GM18907 (cell line): ENCODE results near the gene CDC25C.

Source experiments
- ATAC-seq: cut with Tn5 transposase; IDR thresholded peaks from one replicate; pipeline ENCODE4 v1.9.1; 2021; ENCODE audit warnings: mild to moderate bottlenecking, moderate library complexity; ENCODE audit not compliant: unreplicated experiment

Gene CDC25C

DNA sequence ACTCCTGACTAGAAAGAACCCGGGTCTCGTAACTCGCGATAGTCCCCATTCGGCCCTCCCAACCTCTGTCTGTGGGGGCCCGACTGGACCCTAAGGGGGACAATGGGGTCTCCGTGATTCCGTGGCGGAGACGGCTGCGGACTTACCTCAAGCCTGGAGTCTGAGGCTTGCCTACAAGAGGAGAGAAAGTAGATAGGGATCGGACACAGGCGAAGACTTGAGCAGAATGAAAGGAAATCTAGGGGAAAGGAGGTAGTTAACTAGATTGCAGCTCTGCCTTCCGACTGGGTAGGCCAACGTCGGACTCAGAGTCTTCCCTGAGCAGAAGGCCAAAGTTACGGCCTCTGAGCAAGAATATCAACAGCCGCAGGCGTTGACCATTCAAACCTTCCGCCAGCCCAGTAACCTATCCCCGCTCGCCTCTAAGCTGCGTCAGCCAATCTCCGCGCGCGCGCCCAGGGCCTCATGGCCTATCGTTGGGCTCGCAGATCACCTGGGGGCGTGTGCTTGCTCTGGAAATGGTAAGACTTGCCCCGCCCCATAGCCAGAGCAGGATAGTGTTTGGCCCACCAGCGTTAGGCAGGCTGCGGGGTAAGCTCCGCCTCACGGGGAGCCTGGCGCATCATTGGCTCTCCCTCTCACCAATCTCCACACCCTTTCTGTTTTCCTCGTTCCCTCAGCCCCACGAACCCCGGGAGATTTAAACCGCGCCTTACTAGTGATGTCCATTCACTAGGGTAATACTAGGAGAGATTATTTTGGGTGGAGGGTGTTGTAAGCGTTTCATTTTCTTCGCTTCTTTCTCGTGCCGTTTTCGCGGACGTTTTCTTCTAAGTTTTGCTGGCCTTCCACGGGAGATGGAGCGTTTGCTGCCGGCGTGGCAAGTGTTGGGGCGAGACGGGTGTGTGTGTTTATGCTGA is at the start of gene CDC25C:
Gene CDC25C (minus strand): TSS at position 356 of the 920 bp plus-strand sequence. CDS start 624 bp downstream, outside the sequence.
- peak; percentile 98 for ATAC-seq

DNA sequence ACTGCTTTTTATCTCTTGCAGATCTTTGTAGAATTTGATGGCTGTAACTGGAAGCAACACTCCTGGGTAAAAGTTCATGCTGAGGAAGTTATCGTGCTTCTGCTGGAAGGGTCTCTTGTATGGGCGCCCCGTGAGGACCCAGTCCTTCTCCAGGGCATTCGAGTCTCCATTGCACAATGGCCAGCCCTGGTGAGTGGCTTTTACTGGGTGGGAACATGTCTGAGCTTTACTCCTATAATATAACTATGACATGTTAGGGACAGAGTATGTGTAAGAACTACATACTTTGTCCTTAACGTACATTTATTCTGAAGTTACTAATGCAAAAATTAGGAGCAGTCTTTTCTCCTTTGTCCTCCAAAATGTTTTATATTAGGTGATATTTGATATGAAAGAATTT is 41.0 kb upstream of the CDC25C start:
- ATAC-seq: no peak

GRCh38 chr5:138372225-138372624 is 40.6 kb upstream of the CDC25C start:
- ATAC-seq: peak; percentile 67

GRCh38 chr5:138371454-138371853 is 39.9 kb upstream of the CDC25C start:
- ATAC-seq: no peak

DNA sequence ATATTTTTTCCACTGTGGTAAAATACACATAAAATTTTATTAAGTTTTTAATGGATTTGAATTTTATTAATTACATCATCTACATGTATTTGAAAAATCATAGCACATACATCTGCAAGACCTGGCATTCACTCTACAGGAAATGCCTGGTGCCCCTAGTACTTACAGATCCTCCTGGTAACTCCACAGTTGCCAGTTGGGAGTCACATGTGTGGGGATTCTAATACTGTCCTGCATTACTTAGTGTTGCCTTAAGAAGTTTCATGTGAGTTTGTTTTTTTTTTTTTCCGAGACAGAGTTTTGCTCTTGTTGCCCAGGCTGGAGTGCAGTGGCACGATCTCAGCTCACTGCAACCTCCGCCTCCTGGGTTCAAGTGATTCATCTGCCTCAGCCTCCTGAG is 38.9 kb upstream of the CDC25C start:
- ATAC-seq: no peak

- ATAC-seq: no peak
Observed at GRCh38 chr5:138369706-138370105, 38.1 kb upstream of the CDC25C start.

- ATAC-seq: no peak
Observed at GRCh38 chr5:138369261-138369660, 37.7 kb upstream of the CDC25C start.

- no peak for ATAC-seq
Observed at GRCh38 chr5:138366632-138367382, 35.2 kb upstream of the CDC25C start.

DNA sequence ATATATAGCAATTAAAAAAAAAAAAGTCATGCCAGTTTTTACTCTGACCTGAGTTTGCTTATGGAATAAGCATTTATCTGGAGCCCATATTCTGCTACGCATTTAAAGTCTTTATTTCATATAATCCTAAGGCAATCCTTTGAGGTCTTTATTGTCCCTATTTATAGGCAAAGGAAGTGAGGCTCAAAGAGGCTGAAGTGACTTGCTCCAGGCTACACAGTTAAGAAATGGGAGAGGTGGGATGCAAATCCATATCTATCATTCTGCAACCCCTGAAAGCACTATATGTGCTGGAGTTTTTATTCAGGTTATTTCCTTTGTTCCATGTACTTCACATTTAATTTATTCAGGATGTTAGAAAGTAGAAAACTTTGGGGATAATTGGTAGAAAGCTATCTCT is 33.0 kb upstream of the CDC25C start:
- no peak for ATAC-seq

- no peak for ATAC-seq
Observed at GRCh38 chr5:138360941-138361452, 29.4 kb upstream of the CDC25C start.

GRCh38 chr5:138359621-138360020 is 28.0 kb upstream of the CDC25C start:
- ATAC-seq: no peak

DNA sequence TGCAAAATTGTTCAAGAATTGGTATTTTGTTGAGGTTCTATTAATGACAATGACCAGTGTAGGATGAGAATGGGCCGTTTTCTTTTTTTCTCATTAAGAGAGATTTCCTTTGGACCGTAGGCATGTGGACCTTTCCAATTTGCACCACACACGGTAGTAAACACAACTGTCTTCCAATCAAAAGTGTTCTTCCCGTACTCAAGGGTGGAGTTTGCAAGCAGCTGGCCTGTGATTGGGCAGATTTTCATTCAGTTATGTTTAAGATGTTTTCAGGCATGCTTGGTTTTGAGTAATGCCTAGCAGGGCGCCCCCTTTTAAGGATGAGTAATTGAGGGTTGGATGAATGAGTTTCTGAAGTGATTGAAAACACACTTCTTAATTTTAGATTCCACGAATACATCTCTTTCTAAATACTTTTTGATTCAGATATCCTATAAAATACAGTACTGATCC is 23.3 kb upstream of the CDC25C start:
- peak; percentile 36 for ATAC-seq

DNA sequence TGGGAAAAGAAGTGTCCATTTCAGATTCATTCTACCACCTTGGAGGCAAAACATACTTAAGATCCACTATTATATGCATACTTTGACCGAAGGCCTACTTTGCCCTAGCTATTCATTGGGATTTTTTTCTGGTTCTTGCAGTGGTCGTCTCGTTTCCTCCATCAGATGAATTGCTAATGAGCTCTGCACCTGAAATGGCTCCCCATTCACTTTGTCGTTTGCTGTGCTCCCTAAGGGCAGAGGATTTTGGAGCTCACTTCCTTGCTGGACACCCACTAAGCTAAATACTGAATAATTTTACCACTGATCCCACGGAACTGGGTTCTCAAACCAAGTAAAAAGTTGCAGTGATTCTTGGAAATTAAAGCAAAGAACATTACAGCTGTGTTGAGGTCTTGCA is 22.8 kb upstream of the CDC25C start:
- no peak for ATAC-seq

DNA sequence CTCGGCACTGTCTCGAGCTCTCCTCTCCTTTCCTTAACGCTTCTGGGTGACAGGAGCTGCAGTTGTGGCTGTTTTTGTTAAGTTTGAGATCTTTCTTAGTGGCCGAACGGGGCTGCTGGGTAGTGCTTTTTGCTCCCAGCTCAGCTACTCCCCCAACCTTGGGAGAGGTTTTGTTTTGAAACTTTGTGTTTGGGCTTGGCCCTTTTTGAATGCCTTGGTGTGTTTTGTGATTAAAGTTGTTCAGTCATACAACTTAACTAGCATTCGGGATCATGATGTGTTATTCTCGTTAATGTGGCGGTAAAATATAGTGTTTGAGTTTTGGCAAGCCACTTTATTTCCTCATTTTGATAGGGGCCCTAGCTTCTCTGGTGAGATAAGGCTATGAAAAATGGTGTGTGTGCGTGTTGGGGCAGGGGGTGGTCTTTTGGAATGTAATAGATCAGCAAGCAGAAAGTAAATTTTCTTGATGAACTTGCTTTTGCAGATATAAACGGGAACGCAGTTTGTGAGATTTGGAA is 22.0 kb upstream of the CDC25C start:
- ATAC-seq: no peak

GRCh38 chr5:138352722-138353559 is 21.3 kb upstream of the CDC25C start:
- peak; percentile 50 for ATAC-seq

- ATAC-seq: peak; percentile 67
Observed at GRCh38 chr5:138352071-138352721, 20.6 kb upstream of the CDC25C start, which contains the start of gene KDM3B. KDM3B (plus strand) TSS chr5:138352685; CDS start chr5:138352796, 111 bp downstream.

- ATAC-seq: no peak
Observed at GRCh38 chr5:138351517-138351916, 19.9 kb upstream of the CDC25C start.

DNA sequence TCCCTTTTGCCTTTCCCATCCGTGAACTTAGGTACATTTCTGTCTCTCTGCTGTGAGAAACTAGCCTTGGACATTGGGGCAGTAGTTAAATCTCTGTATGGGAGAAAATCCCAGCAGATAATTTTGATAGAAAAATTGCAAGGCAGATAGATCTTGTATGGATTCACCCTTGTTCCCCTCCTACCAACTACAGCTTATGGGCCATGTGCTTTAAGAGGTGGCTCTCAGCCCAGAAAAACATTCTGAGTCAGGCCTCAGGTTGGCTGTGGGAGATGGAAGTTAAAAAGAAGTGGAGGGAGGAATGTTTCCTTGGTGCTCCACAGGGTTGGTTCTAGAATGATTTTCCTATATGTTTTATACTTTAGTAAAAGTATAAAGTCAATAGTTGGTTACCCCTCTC is 19.5 kb upstream of the CDC25C start:
- ATAC-seq: no peak

DNA sequence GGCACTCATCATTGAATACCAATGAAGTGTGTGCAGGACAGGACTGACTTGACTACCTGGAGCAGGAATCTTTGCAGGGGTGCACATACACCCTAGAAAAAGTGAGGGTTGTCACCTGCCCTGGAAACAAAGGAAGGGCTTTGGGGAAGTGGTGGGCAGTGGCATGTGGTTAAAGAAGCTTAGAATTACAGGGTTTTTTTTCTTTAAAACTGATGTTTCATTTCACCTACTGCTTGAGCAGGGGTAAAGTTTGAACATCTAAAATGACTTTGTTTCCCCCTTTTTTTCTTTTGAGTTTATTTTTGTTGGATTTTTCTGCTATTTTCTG is 18.9 kb upstream of the CDC25C start:
- no peak for ATAC-seq
